GM12892 (cell line): ENCODE measurements around the gene NELL1.

ENCODE experiments used
- POLR2A ChIP-seq: IDR thresholded peaks from 2 replicates; pipeline ENCODE4 v1.6.1; 2011; ENCODE audit warnings: low read depth, low read length, control low read depth
- POLR2AphosphoS5 ChIP-seq: IDR thresholded peaks from 2 replicates; pipeline ENCODE4 v1.6.1; 2011; ENCODE audit warnings: low read depth, low read length, control low read depth

- TF ChIP-seq POLR2A (no peak), POLR2AphosphoS5 (no peak)
Observed at GRCh38 chr11:21537980-21538379, 868.6 kb downstream of the NELL1 start.
